Gastrocnemius medialis (tissue), 4 donors: ENCODE measurements around the gene ENTPD5.

Experiments
- CTCF ChIP-seq, 5 experiments: fragments of 450-650 bp in 3 of 5; fragments of 200-600 bp in 2 of 5; sonication (generic) in 2 of 5; IDR thresholded peaks in 4 of 5; conservative IDR thresholded peaks in 1 of 5; 1 replicate in 4 of 5; 2 replicates in 1 of 5; pipeline ENCODE4 v1.5.1; 2016 to 2019; ENCODE audit warnings: antibody characterized with exemption in 5 of 5, mild to moderate bottlenecking in 3 of 5, moderate library complexity in 3 of 5
- POLR2A ChIP-seq, 2 donors: fragments of 450-650 bp; IDR thresholded peaks; one replicate each; pipeline ENCODE4 v1.6.1; 2017; ENCODE audit warnings: antibody characterized with exemption in 2 of 2, mild to moderate bottlenecking in 2 of 2, moderate library complexity in 2 of 2

- no peak for TF ChIP-seq CTCF (IDR thresholded peaks at IDR 0.05 in 4 of 5, conservative IDR thresholded peaks at IDR 0.05 in 1 of 5)
- TF ChIP-seq POLR2A (IDR thresholded peaks at IDR 0.05) = no peak
Observed at GRCh38 chr14:74048281-74048680, 29.2 kb upstream of the ENTPD5 start.
